GM19099 (cell line): ENCODE data around the gene CDH4.

Experiments
- POLR2A ChIP-seq: IDR thresholded peaks from 3 replicates; pipeline ENCODE4 v1.6.1; 2011; ENCODE audit warnings: low read depth; ENCODE audit not compliant: insufficient read length; ENCODE audit errors: extremely low read depth

The CDH4 gene

DNA sequence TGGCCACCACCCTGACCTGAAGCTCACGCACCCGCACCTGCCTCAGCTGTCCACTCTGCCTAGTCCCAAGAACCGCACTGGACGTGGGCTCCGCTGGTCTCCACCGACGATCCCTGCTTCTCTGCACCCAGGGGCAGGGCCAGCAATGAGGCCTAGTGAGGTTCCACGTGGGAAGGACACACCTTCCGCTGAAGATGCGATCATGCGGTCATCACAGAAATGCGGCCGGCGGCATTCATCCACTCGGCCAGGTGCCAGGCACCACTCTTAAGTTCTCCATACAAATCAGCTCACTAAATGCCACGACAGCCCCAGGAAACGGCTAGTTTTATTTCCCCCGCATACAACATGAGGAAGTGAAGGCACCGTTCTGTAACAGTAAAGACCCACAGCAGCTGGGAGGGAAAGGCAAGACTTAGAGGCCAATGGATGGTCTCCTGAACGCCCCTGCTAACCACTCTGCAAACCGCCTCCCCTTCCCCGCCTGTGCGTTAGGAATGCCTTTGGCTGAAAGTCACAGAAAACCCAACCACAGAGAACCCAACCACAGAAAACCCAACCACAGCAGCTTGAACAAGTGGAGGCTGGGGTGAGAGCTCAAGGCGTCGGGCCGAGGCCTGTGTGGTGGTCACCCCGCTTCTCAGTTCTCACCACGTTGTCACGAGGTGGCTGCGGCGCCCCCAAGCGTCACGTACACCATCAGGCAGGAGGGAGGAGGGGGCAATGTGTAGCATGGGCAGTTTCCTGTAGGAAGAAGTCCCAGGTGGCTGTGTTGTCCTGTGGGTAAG, 609.2 kb downstream of the CDH4 start:
- TF ChIP-seq POLR2A: no peak

DNA sequence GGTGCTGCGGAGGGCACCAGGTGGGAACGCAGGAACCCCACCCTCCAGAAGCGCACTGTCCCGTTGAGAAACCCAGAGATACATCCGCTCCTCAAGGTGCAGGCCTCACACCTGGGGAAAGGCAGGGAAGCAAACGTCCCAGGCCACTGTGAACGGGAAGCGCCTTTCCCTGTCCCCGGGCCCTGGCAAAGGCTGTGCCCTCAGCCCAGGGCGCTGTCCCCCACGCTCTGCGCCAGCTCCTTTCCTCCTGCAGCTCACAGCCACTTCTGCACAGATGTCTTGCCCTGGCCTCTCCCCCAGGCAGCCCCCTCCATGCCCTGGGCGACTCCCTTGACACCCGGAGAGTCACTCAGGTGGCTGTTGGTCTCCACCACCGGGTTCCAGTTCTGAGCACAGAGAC, 609.8 kb downstream of the CDH4 start:
- no peak for TF ChIP-seq POLR2A

- no peak for TF ChIP-seq POLR2A
These were observed 610.8 kb downstream of the CDH4 start for GRCh38 chr20:61862881-61863280.

GRCh38 chr20:61864481-61864880, 612.4 kb downstream of the CDH4 start:
- TF ChIP-seq POLR2A: no peak

DNA sequence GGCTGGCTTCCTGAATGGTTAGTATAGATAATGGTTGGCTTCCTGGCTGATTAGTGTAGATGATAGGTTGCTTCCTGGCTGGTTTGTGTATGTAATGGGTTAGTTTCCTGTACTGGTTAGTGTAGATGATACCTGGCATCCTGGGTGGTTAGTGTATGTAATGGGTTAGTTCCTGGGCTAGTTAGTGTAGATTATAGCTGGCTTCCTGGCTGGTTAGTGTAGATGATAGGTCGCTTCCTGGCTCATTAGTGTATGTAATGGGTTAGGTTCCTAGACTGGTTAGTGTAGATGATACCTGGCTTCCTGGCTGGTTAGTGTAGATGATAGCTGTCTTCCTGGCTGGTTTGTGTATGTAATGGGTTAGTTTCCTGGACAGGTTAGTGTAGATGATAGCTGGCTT, 613.3 kb downstream of the CDH4 start:
- TF ChIP-seq POLR2A: no peak

GRCh38 chr20:61866165-61866564, 614.1 kb downstream of the CDH4 start:
- no peak for TF ChIP-seq POLR2A

DNA sequence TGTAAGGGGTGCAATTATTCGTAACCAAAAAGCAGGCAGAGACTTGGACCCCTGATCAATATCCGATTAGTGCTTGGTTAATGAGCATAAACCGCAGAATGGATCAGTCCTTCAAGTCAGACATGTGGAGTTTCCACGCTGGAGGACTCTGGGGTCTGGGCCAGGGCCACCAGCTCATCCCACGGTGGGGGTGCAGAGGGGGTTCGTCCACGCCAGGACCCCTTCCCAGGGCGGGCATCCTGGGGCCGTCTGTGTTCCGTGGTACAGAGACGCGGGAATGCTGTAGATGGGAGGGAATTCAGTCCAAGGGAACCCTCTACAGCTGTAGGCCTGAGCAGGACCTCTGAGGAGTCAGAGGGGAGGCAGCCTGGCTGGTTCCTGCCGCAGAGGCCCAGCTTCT, 615.9 kb downstream of the CDH4 start:
- TF ChIP-seq POLR2A: no peak

GRCh38 chr20:61868466-61869090, 616.5 kb downstream of the CDH4 start:
- TF ChIP-seq POLR2A: no peak

GRCh38 chr20:61869750-61870507, 617.9 kb downstream of the CDH4 start:
- TF ChIP-seq POLR2A: no peak

- no peak for TF ChIP-seq POLR2A
These were observed 619.1 kb downstream of the CDH4 start for GRCh38 chr20:61871160-61871559.

GRCh38 chr20:61871913-61872312, 619.9 kb downstream of the CDH4 start:
- no peak for TF ChIP-seq POLR2A

DNA sequence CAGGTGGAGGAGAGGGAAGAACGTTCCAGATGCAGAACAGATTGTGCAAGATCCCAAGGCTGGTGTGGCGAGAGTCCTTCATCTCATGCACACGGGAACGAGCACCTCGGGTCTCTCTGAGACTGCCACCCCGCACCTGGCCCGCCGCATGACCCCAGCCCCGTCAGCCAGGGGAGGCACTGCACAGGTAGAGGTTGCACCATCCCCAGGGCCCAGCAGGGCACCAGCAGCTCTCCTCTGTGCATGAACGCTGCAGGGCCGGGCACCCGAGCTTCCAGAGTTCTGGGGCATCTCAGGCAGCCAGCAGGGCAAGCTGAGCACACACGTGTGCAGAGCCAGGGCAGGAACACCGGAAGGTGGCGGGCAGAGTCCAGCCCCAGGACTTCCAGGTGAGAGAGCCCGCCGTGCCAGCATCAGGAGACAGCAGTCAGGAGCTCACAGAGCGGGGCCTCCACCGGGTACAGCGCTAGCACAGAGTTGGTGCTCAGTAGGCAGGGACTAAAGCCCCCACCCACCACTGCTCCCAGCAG, 620.4 kb downstream of the CDH4 start:
- no peak for TF ChIP-seq POLR2A

DNA sequence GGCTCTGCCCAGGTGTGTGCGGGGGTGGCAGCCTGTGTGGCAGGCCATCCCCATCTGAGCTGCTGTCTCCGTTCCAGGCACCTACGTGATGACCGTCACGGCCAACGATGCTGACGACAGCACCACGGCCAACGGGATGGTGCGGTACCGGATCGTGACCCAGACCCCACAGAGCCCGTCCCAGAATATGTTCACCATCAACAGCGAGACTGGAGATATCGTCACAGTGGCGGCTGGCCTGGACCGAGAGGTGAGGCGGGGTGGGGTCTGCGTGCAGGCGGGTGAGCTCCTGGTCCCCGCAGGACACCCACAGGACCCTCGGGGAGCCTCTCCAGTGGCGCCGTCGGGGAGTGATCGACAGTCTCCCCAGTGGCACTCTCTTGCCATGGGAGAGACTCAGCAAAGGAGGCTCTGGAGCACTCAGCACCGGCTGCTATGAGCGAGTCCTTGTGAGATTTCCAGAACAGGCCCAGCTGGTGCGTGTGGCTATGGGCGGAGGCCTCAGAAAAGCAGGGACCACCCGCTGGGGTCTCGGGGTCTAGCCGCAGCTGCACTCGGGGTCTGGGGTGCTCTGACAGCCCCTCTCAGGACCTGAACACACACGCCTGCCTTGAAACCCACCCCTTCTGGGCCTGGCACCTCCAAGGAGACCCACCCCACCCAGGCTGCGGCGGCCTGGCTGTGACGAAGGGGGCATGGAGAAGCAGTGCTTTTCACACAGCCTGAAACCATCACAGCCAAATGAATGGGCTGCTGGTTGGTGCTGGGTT, 621.8 kb downstream of the CDH4 start:
- no peak for TF ChIP-seq POLR2A

GRCh38 chr20:61874421-61875068, 622.5 kb downstream of the CDH4 start:
- no peak for TF ChIP-seq POLR2A
